Stimulated activated CD8-positive, alpha-beta memory T cell treated with anti-CD3 and anti-CD28 coated beads, Interleukin-7, amount 100 ng/mL, for 48 hours (primary cell): ENCODE measurements around the gene BLVRB.
"Not testable (repeated sequence)": the region's sequence is repeated elsewhere in the genome, so short reads cannot be mapped to it uniquely, and the experiment has no call there.

Experiments used
- DNase-seq, 2 donors: peaks; one replicate each; pipeline ENCODE4 v3.0.0-alpha.2; 2020; ENCODE audit warnings: low read depth in 1 of 2; ENCODE audit errors: extremely low read depth in 1 of 2

The BLVRB gene

GRCh38 chr19:40465557-40466218, at the start of gene BLVRB:
Gene BLVRB, minus strand, starts transcription at chr19:40465745. Its CDS starts 57 bp downstream, at chr19:40465688.
- peak; percentile 98 to 99 for DNase-seq

DNA sequence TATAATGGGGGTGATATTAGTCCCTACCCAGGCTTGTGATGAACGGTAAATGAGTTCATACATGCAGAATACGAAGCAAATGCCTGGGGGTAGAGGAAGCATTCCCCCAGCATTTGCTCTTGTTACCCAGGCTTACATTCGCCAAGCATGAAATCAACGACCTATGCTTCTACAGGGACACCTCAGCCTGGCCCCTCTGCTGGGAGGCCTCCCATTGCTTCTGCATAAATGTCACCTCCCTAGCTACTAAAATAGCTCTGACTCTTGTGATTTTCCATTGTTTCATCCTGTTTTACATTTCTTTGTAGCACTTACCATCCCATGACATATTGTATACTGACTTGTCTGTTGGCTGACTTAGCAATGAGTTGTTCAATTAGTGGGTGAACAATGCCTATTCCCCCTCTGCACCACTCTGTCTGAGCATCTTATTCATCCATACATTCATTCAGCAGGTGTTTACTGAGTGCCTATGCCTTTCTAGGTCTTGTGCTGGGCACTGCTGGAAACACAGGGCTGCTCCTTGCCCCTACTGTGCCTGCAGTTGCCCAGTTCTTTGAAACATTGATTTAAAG, 48.3 kb upstream of the BLVRB start:
- DNase-seq: no peak

DNA sequence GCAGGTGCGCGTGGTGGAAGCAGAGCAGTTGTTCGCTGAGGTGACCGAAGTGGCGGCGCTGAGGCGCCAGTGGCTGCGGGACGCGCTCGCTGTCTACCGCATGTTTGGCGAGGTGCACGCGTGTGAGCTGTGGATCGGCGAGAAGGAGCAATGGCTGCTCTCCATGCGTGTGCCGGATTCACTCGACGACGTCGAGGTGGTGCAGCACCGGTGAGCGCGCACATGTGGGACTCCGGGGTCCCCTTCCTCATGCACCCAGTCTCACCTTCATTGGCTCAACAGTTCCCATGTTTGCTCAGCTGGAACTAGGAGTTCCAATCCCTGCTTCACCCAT, 47.8 kb upstream of the BLVRB start:
- DNase-seq: no peak

DNA sequence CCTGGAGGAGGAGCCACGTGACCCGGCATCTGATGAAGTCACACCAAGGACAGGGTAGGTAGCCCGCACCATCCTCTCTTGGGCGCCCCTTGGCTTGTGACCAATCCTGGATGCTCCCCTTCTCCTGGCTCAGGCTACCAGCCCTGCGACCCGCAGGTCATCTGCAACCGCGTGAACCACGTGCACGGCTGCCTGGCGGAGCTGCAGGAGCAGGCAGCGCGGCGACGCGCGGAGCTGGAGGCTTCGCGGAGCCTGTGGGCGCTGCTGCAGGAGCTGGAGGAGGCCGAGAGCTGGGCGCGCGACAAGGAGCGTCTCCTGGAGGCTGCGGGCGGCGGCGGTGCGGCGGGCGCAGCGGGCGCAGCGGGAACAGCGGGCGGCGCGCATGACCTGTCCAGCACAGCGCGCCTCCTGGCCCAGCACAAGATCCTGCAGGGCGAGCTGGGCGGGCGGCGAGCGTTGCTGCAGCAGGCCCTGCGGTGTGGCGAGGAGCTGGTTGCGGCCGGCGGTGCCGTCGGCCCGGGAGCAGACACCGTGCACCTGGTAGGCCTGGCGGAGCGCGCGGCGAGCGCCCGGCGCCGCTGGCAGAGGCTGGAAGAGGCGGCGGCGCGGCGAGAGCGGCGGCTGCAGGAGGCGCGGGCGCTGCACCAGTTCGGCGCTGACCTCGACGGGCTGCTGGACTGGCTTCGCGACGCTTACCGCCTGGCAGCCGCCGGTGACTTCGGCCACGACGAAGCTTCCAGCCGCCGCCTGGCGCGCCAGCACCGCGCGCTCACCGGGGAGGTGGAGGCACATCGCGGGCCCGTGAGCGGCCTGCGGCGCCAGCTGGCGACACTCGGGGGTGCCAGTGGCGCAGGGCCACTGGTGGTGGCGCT, 47.2 kb upstream of the BLVRB start:
- DNase-seq: no peak

- no peak for DNase-seq
Measured at GRCh38 chr19:40512110-40512472, 46.5 kb upstream of the BLVRB start.

DNA sequence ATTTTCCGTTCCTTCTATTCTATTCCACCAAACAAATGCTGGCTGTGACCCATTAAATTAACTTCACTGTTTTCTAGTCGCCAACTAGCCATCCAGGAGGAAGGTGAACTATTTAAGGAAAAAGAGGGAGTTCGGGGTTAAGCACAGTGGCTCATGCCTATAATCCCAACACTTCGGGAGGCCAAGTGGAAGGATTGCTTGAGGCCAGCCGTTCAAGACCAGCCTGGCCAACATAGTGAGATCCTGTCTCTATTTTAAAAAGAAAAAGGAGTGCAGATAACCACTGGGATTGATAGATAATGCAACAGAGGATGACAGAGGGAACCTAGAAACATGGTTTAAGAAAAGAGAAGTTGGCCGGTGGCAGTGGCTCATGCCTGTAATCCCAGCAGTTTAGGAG, 45.9 kb upstream of the BLVRB start:
- DNase-seq: no peak

DNA sequence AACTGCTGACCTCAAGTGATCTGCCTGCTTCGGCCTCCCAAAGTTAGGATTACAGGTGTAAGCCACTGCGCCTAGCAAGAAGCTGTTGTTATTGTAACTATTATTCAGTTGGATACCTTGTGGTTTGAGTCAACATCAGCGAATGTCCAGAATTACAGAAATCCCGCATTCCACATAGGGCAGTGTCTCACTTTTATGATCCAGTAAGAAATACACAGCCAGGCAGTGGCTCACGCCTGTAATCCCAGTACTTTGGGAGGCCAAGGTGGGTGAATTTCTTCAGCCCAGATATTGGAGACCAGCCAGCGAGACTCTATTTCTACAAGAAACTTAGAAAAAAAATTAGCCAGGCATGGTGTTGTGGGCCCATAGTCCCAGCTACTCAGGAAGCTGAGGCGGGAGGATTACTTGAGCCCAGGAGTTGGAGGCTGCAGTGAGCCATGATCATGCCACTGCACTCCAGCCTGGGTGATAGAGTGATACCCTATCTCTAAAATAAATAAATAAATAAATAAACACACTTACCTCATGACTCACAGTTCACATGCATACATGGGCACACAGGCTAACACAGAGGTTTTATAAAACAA, 45.1 kb upstream of the BLVRB start:
- no peak for DNase-seq

- no peak for DNase-seq
Measured at GRCh38 chr19:40508739-40509260, 43.3 kb upstream of the BLVRB start.

- no peak for DNase-seq
Measured at GRCh38 chr19:40507892-40508291, 42.3 kb upstream of the BLVRB start.

DNA sequence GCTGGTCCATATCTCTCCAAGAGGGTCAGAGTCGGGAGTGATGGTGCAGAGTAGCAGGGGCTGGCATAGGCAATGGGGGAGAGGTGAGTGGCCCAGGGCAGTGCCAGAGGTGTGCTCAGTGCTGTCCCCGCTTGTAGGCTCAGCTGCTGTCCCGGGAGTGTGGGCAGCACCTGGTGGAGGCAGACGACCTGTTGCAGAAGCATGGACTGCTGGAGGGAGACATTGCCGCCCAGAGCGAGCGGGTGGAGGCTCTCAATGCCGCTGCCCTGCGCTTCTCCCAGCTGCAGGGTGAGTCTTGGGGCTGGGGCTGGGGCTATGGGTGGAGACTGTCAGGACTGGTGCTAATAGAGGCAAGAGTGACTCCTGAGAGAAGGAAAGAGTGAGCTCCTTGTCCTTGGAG, 40.6 kb upstream of the BLVRB start:
- no peak for DNase-seq

GRCh38 chr19:40503320-40503695, 37.8 kb upstream of the BLVRB start:
- DNase-seq: no peak

- no peak for DNase-seq
Measured at GRCh38 chr19:40502647-40503319, 37.2 kb upstream of the BLVRB start.

- no peak for DNase-seq
Measured at GRCh38 chr19:40502081-40502480, 36.5 kb upstream of the BLVRB start.

DNA sequence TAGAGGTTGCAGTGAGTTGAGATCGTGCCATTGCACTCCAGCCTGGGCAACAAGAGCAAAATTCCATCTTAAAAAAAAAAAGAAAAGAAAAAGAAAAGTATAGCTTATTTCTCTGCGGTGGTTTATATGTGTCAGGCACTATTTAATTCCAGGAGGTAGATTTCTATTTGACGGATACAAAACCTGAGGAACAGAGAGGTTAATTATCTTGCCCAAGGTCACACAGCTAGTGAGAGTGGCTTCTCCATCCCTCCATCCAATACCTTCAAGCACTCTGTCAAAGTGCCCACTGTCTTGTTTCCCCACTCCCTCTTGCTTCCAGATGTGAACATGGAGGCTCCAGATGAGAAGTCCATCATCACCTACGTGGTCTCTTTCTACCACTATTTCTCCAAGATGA, 36.1 kb upstream of the BLVRB start:
- DNase-seq: no peak

GRCh38 chr19:40500678-40501530, 35.4 kb upstream of the BLVRB start:
- not testable (repeated sequence) for DNase-seq

- no peak for DNase-seq
Measured at GRCh38 chr19:40499320-40499719, 33.8 kb upstream of the BLVRB start.

- DNase-seq: no peak
Measured at GRCh38 chr19:40497214-40497613, 31.7 kb upstream of the BLVRB start.

GRCh38 chr19:40494191-40494838, 28.8 kb upstream of the BLVRB start:
- no peak for DNase-seq

- DNase-seq: no peak
Measured at GRCh38 chr19:40493778-40494177, 28.2 kb upstream of the BLVRB start.

DNA sequence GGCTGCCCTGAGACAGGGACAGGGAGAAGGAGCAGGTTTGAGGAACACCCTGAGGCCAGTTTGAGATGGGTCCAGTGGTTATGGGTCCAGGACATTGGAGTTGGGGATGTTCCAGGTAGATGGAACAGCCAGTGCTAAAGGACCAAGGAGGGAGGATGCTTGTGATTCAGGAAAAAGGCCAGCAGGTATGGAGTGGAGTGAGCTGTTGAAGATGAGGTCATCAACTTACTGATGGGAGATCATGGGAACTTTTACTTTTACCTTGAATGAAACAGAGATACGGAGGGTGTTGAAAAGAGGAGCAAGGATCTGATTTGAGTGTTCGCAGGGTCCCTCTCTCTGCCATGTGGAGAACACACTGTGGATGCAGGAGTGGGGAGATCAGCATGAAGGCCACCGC, 26.7 kb upstream of the BLVRB start:
- DNase-seq: no peak
